Forelimb muscle (tissue), 1 donor: ENCODE data around the gene CSTPP1. TPM values are rescaled to one million over a fixed set of nuclear protein-coding genes. Genes with fewer than 3 reads are reported as not detected.
"Not testable (repeated sequence)": the region's sequence is repeated elsewhere in the genome, so short reads cannot be mapped to it uniquely, and the experiment has no call there.

Experiments used
- DNase-seq: peaks from one replicate; pipeline ENCODE4 v3.0.0-alpha.2; 2013; ENCODE audit warnings: low read depth
- polyA plus RNA-seq: library from polyadenylated mRNA; unstranded; fragments of 120-200 nt; gene quantifications from one replicate; pipeline ENCODE4 v1.2.1, GENCODE V29; 2013; ENCODE audit not compliant: insufficient read length

CSTPP1 gene
- polyA plus RNA-seq, 1 donor, result 20.0 TPM

DNA sequence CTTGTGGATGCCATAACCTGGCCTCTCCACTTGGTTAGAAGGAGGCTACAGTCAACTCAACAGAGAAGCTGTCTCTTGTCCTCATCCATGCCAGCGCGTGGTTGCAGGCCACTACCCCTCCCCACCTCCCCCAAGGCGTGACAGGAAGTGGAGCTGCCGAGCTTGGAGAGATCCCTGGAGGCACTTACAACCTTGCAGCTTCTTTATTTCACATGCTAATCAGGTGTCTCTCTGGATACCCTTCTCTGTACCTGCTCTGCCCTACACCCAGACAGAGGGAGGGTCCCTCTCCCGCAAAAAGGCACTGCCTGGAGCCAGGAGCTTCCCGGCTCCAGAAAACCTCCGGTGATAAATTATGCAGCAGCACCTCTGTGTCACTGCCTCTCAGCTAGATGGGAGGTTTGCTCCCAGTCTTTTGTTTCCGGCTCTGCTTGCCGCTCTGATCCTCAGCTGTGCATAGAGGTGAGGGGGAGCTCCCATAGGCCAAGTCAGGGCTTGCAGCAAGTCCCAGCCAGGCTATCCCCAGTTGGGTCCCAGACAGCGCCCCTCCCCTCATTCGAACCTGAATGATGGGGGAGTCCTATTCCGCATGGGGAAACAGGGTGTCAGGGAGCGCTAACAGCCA is 23.9 kb upstream of the CSTPP1 start:
- DNase-seq, result no peak

- no peak for DNase-seq
These were observed 23.1 kb upstream of the CSTPP1 start for GRCh38 chr11:46913484-46913883.

GRCh38 chr11:46914363-46914762 is 22.2 kb upstream of the CSTPP1 start:
- DNase-seq, result no peak

DNA sequence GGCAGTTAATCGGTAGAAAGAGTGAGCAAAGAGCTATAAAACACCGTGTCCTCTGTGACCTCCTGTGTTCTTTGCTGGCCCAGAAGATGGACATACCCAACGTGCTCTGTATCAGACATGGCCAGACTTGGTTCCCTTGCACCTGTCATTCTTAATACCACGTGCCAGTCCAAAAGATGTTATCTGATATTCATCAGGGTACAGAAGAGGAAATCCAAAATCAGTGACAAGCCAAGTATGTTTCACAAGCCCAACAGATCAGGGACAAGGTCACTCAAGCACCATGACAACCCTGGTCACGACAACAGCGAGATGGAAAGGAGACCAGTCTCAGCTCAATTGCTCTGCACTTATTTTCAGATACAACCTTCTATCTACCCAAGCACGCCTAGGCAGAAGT is 21.7 kb upstream of the CSTPP1 start:
- no peak for DNase-seq

DNA sequence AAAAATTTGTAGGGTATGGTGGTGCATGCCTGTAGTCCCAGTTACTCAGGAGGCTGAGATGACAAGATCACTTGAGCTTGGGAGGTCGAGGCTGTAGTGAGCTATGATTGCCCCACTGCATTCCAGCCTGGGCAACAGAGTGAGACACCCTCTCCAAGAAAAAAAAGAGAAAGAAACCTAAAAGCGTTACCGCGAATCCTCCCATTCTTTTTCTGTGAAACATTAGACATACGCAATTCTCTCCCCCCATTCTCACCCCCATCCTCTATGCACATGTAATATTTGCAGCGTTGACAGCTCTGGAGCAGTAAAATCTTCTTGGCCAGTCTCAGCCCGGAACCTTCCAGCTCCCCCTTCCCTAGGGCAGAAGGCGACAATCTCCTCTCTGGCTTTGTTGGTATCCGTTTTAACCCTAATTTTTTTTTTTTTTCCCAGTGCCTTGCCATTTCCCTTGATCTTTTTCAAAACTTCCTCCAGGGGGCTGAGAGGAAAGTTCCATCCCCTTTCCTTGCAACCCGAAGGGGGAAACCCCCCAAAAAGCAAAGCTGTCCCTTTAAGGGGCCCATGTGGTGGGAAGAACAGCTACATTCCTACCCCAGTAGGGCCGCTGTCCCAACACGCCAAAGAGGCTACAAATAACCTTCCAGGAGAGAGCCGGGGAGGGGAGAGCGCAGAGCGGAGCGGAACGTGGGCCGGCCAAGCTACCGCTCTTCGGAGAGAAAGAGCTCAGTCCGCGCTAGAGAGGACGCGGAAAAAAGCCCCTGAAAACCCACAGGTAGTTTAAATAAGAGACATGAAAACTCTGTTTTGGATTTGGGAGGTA is 20.1 kb upstream of the CSTPP1 start:
- no peak for DNase-seq

- DNase-seq, result no peak
These were observed 19.3 kb upstream of the CSTPP1 start for GRCh38 chr11:46917109-46917761.

- DNase-seq, result no peak
These were observed 18.8 kb upstream of the CSTPP1 start for GRCh38 chr11:46917762-46918082.

DNA sequence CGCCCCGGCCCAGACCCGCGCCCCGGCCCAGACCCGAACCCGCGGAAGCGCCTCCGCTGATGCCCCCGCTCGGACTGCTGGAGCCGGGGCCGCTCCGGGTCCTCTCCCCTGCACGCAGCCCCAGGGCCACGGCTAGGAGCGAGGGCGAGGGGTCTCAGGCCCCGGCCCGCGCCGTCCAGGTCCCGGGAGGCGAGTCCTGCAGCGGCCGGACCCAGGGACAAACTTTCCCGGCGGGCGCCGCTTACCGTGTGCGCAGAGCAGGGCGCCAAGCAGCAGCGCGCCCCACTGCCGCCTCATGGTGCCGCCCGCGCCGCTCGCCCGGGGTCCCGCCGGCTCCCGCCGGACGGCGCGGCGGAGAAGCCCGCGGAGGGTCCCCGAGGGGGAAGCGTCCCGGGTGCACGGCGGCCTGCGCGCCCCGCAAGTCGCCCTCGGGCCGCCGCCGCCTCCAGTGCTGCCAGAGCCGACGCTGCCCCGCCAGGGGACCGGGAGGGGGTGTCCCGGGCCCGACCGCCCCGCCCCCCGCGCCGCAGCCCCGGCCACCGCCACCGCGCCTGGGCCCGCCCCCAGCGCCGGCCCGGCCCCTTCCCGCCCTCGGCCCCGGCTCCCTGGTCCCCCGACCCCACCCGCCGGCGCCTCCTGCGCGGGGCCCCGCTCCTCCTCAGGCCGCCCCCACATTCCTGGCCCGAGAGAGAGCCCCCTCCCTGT is 18.3 kb upstream of the CSTPP1 start, which contains the start of gene LRP4:
Gene LRP4, minus strand, starts transcription at position 468 of the 705 bp plus-strand sequence. Its CDS starts 171 bp downstream, at position 297.
- DNase-seq, result no peak

- DNase-seq, result no peak
These were observed 17.6 kb upstream of the CSTPP1 start for GRCh38 chr11:46918788-46919513.

DNA sequence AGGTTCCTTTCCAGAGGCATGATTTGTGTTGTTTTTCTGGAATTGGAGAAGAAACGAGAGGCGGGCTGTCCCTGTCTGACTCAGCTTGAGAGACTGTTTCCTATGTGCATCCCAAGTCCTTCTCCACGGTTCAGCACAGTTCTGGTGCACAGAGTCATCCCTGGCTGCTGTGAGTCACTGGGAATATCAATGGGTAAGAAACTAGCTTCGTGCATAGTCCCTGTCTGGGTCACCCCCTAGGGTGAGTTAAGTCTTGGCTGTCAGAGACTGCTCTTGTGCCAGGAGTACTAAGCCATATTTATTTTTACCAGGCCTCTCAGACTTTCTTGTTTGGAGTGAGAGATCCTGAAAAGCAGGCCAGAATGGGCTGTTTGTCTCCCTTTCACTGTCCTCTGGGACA is 15.8 kb upstream of the CSTPP1 start:
- DNase-seq, result no peak

GRCh38 chr11:46927928-46928327 is 8.6 kb upstream of the CSTPP1 start:
- DNase-seq, result not testable (repeated sequence)

- not testable (repeated sequence) for DNase-seq
These were observed 7.9 kb upstream of the CSTPP1 start for GRCh38 chr11:46928701-46929100.

- DNase-seq, result no peak
These were observed 6.5 kb upstream of the CSTPP1 start for GRCh38 chr11:46930089-46930488.

- DNase-seq, result no peak
These were observed 5.6 kb downstream of the CSTPP1 start for GRCh38 chr11:46942172-46942571.

DNA sequence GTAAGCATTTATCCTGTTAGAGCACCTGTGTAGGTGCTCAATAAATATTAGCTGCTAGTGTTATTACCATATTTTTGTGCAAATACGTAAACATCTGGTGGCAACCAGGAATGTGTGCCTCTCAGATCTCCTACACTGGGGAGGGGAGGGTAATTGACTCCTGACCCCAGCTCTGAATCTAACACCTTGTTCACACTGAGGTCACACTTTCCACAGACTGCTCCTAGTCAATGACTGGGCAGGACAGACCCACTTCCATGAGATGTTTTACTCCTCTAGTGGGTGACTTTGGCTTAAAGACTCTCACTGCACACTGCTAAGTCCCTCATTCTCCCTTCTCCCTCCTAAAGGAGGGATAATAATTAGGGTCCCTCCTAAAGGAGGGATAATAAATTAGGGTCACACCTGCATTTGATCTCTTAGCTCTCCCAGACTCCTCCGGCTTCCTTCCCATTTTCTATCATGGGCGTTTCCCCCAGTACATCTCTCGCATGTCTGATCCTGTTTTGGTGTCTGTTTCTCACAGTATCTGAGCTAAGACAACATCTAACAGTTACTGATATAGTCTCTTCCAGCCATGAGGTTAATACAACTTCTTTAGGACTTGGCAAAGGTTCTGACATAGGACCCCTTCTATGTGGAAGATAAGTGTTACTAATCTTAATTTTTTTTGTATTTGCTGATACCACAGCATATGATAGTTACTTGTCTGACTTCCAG is 8.0 kb downstream of the CSTPP1 start:
- DNase-seq, result no peak

GRCh38 chr11:46947399-46948077 is 11.0 kb downstream of the CSTPP1 start:
- no peak for DNase-seq

DNA sequence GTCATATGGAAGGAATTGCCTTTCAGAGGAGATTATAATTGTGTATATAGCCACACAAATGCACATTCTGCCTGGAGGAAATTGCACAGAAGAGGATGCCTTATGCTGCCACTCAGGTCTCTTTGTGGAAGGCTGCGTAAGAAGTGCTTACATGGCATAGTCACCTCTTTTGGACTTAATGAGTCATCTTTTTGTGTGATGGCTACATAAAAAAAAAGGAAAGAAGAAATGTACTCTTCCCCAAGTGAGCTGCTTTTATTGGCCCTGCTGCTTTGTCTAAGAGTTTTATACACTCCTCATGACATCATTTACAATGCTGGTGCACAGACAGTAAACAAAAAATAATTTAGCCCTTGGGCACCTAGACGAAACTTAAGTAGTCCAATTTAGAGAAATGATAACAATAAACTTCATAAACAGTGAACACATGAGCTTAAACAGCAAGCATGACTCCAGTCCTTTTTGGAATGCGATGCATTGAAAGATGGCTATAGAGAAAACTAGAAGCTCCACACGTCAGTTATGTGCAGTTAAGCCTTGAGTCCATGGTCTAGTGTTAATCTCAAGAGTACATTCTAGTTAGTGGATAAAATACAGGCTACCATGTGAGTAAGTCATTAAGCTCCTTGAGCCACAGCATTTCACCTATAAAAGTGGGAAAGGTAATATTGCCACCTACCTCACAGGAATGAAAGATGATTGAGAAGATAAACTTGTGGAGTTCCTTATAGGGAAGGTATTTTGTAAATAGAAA is 12.0 kb downstream of the CSTPP1 start:
- DNase-seq, result no peak

GRCh38 chr11:46949297-46949696 is 12.7 kb downstream of the CSTPP1 start:
- DNase-seq, result no peak

GRCh38 chr11:46951864-46952263 is 15.3 kb downstream of the CSTPP1 start:
- no peak for DNase-seq

GRCh38 chr11:46952553-46952952 is 16.0 kb downstream of the CSTPP1 start:
- no peak for DNase-seq
